HG03460 (cell line): ENCODE data around the gene NOXO1.

Source experiments
- ATAC-seq: cut with Tn5 transposase; IDR thresholded peaks from one replicate; pipeline ENCODE4 v1.9.1; 2021; ENCODE audit not compliant: unreplicated experiment

Gene NOXO1

DNA sequence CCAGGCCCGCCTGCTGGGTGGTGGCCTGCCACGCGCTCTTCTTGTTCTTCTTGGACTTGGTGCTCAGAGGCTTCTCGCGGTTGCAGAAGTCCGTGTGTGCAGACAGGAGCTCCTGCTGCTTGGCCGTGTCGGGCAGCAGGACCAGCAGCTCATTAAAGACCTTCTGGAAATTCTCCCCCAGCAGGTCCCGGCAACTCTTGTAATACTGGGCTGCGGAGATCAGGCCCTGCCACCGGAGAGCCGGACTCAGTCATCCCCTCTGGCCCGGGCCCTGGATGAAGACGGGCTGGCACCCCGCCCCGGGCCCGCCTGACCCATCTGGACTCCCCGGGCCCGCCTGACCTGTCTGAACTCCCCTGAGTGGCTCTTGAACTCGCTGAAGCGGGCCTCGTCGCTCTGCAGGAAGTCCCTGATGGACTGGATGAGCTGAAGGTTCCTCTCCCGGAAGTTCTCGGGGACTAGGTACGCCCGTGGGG lies 17.1 kb upstream of the NOXO1 start:
- no peak for ATAC-seq

DNA sequence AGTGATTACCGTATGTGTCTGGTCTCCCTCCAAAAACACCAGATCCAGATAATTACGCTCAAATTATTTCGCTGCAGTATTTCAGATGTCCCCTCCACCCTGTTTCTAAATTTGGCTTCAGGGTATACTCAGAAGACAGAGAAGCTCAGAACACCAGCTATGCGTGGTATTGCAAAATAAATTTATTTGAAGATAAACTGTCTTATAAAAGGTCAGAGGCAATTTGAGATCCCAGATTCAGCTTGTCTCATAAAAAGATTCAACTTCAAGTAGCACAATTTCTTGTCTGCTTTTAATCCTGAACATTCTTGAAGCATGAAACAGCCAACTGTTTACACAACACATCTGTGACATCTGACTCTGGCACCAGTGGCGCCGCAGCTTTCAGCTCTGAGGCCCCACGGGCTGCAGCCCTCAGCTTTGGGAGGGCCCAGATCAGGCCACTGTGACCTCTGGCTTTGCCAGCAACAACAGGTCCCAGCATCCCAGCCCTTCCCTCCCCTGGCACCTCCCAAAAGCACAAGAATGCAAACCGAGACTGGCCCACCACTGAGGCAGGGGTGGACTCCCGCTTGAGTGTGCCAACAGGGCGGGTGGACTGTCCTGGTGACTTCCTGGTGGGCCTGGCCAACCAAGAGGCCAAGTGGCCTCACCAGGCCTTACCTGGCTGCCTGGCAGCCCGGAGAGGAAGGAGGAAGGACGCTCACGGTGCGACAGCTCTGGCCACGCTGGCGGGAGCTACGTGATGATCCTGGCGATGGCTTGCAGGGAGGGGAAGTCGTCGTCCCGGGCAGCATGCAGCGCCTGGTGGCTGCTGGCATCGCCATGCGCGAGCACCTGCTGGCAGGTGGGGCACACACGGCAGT lies 16.5 kb upstream of the NOXO1 start:
- ATAC-seq: no peak

DNA sequence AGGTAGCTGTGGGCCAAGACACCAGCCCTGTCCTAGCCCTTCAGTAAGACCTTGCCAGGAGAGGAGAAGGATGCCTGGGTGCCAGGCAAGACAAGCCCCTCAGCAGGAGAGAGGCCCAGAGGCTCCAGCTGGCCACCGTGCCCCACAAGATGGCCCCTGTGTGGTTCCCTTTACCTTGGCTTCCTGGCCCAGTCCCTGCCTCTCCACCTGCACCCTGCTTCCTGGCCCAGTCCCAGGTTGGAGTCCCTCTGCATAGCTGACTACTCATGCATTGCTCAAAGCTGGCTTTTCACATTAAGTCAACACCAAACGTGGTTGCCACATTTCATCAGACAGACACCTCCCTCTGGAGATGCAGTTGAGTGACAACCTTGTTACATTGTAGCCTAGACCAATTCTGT lies 12.5 kb upstream of the NOXO1 start:
- no peak for ATAC-seq

DNA sequence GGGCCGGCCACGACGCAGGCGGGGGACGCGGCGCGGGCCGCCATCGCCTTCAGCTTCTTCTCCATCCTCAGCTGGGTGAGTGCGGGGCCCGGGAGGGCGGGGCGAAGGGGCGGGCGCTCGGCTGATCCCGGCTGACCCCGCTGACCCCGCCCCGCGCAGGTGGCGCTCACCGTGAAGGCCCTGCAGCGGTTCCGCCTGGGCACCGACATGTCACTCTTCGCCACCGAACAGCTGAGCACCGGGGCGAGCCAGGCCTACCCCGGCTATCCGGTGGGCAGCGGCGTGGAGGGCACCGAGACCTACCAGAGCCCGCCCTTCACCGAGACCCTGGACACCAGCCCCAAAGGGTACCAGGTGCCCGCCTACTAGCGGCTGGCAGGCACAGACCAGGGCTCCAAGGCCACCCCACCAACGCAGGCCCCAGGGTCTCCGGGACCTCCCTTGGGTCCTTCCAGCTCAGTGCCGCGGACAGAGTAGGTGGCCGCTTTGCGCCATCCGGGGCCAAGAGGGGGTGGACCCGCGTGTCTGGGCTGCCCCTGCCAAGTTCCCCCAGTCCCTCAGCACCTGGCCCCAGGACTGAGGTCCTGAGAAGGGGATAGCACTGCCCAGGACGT lies 11.5 kb upstream of the NOXO1 start:
- no peak for ATAC-seq

DNA sequence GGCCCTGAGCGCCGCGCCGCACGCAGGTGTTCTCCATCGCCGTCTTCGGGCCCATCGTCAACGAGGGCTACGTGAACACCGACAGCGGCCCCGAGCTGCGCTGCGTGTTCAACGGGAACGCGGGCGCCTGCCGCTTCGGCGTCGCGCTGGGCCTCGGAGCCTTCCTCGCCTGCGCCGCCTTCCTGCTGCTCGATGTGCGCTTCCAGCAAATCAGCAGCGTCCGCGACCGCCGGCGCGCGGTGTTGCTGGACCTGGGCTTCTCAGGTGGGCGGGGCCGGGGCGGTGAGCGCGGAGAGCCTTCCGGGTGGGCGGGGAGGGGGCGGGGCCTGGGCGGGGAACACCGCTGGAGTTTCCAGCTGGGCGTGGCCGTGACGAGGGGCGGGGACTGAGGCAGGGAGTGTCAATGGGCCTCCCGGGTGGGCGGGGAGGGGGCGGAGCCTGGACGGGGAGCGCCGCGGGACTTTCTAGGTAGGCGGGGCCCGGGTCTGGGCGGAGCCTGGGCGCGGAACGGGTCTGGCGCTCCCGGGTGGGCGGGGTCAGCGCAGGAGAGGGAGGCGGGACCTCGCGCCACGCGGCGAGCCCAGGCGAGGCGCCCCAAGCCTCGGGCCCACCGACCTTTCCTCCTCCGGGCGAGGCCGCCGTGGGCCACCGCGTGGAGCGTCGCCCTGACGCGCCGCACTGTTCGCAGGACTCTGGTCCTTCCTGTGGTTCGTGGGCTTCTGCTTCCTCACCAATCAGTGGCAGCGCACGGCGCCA lies 10.9 kb upstream of the NOXO1 start:
- ATAC-seq: peak; percentile 39

DNA sequence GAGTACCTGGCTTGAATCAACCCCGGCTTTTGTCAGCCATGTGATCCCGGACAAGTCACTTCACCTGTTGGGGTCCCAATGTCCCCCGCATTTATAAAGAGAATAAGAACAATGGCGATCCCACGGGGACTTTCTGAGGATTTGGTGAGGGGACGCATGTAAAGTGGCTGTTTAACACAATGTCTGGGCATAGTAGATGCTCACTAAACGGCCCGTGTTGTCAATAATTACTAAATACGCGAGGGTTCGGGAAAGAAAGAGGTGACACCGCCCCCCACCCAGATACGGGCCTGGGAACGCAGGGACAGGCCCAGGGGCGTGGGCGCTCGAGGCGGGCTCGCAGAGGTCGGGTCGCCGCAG lies 10.3 kb upstream of the NOXO1 start:
- no peak for ATAC-seq

DNA sequence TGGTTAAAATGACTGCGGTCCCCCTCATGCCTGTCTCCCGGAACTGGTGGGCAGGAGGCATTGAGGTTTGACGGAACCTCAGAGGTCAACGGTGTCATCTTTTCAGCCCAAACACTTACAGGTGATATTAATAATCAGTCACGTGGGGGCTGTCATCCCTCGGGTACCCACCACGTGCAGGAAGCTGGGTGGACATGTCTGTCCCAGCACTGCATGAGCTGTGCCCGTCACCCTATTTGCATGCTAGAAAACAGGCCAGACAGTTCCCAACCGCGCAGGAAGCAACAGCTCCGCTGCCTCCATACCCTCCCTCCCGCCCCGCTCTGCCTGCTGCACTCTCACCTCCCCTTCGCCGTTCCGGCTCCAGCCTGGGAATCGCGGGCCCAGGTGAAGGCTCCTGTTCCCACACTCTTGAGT lies 9.9 kb upstream of the NOXO1 start:
- ATAC-seq: no peak

DNA sequence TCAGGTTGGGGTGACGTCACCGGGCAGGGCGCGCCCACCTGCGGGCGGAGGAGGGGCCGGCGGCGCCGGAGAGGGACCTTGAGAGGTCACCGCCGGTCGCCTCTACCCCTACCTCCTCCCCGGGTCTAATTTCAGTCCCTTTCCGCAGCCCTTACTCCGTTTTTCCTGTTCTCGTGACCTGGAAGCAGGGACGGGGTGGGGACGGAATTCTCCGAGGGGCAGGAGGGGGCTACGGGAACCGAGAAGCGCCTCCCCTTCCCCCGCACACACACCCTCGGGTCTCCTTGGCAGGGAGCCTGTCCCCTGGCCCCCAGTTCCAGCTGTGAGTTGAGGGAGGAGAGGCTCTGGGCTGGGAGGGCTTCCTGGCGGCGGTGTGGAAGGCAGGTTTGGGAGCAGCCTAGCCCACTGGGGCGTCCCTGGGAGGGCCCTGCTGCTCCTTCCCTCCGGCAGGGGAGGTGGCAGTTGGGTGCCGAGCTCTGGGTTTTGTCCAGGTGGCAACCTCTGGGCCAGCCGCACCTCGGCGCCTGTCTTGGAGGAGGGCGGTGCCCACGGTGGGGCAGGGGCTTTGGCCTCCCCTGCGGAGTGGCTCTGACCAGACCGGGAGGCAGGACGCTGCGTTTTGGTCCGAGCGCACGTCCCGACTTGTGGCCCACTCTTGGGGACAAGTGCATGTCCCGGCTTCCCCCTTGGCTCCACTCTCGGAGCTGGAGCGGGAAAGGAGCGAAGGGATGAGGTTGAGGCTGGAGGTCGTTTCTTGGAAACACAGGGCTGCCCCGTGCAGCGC lies 9.3 kb upstream of the NOXO1 start:
- no peak for ATAC-seq

DNA sequence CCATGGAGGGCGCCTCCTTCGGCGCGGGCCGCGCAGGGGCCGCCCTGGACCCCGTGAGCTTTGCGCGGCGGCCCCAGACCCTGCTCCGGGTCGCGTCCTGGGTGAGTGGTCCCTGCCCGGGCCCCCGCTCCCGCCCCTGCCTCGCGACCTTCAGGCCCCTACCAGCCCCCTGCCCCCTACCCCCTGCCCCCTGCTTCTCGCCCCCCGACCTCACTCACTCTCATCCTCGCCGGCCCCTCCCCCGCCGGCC lies 8.8 kb upstream of the NOXO1 start:
- no peak for ATAC-seq

DNA sequence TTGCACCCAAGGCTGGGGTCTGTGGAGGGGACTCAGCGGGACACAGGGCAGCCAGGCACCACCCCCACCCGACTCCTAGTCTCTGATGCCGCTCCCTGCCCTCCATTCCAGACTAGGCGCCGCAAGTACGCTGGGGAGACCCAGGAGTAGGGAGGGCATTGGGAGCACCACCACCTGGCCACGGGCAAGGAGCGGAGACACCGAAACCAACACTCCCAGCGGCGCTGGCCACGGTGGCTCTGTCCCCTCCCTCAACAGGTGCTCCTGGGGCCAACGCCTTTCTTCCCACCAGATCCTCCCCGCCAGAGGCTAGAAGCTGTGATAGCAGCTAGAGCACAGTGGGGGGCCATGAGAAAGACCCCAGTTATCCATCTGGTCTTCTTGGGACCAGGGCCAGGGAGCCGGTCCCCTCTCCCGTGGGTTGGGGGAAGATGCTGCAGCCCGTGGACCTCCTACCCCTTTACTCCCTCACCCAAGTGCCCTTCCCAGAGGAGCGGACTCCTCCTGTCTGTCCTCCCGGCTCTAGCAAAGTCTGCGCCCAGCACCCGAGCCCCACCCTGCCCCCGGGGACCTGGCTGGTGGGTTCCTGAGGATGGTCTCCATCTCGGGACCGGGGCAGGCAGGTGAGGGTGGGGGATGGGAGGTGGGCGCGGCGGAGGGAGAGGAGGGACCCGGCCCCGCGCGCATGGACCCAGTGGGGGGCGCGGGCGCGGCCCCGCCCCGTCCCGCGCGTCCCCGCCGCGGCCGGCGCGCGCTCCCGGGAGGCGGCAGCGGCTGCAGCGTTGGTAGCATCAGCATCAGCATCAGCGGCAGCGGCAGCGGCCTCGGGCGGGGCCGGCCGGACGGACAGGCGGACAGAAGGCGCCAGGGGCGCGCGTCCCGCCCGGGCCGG lies 8.2 kb upstream of the NOXO1 start, which contains the start of gene SYNGR3:
Gene SYNGR3, plus strand, starts transcription at position 762 of the 892 bp plus-strand sequence. CDS start 133 bp downstream, outside the sequence.
- ATAC-seq: no peak

DNA sequence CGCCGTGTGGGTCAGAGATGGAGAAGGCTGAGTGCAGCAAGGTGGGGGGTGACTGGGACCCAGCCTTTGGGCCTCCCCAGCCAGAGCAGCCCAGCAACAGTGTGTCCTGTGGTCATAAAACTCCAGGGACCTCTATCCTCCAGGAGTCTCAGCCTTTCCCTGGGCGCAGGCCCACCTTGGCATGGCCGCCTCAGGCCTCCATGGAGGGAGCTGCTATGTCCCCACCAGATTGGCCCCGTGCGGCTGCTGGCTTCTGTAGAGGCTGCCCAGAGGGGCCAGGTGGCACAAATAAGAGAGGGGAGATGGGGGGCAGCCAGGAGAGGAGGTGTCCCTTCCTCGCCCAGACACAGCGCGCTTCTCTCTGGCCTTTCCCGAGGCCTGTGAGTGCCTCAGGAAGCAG lies 5.9 kb upstream of the NOXO1 start:
- no peak for ATAC-seq

DNA sequence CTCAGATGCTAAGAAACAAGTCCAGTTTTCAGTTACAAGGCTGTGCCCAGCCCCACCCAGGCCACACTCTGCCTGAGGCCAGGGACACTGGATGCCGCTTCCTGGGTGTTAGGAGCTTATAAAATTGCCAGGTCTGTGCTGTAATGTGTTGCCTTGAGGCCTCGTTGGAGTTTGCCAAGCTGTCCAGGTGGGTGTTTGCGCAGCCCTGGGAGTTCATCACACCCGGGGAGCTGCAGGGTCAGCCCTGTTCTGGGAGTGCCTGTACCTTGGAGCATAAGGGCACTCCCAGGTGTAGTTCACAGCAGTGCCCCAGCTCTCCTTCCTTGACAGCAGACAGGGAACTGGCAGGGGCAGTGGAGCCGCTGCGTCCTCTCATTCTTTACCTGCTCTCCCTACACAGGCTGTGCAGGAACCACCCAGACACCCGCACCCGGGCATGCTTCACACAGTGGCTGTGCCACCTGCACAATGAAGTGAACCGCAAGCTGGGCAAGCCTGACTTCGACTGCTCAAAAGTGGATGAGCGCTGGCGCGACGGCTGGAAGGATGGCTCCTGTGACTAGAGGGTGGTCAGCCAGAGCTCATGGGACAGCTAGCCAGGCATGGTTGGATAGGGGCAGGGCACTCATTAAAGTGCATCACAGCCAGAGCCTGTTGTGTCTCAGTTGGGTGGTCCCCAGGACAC lies 4.3 kb upstream of the NOXO1 start:
- ATAC-seq: no peak

DNA sequence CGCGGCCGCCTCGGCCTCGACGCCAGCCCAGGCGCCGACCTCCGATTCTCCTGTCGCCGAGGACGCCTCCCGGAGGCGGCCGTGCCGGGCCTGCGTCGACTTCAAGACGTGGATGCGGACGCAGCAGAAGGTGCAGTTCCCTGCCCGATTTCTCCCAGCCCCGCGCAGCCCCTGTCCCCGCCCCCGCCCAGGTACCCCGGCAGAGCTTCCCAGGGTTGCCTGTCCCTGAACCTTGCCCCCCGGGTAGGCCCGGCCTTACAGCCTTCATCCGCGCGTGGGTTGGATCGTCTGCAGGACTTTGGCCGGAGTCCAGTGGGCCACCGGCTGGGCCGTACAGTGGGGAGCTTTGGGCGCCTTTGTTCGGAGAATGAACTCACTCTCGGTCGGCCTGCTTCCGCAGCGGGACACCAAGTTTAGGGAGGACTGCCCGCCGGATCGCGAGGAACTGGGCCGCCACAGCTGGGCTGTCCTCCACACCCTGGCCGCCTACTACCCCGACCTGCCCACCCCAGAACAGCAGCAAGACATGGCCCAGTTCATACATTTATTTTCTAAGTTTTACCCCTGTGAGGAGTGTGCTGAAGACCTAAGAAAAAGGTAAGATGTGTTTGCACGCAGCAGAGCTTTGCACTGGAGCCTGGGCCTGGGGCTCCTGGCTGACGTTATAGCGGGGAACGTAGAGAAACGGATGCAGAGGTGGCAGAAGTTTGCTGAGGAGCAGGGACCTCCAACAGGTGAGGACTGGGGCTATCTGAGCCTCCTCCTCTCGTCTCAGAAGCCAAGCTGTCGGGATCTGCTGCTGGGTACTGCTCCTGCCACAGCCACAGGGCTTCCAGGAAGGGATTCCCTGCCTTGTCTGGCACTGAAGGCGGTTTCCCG lies 3.3 kb upstream of the NOXO1 start:
- no peak for ATAC-seq

DNA sequence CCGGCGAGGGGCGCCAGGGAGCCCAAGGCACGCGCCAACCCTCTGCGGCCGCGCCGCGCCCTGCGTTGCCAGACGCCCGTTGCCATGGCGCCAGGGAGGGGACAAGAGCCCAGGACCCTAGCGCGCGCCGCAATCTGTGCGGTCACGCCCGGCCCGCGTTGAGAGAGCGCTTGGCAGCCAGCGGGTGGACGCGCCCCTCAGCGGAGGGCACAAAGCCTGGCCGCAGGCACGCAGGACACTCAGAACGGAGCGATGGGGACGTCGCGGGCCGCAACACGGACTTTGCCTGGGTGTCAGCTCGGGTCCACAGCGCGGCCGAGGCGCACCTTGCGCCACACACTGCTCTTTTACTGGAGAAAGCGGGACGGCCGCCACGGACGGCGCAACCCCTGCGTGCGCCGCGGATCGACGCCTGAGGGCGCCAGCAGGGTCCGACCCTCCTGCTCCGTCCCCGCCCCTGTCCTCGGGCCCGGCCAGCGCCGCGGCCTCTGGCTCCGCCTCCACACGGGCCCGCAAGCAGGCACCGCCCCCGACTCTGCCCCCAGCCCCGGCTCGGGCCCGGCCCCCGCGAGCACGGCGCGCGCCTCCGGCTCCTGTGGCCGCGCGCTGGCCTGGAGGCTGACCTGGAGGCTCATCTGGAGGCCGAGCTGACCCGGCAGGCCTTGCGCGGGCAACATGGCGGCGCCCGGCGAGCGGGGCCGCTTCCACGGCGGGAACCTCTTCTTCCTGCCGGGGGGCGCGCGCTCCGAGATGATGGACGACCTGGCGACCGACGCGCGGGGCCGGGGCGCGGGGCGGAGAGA lies 2.5 kb upstream of the NOXO1 start, which contains the start of gene GFER:
Gene GFER, plus strand, starts transcription at position 650 of the 803 bp plus-strand sequence. Its CDS starts 26 bp downstream, at position 676.
- peak; percentile 66 for ATAC-seq

DNA sequence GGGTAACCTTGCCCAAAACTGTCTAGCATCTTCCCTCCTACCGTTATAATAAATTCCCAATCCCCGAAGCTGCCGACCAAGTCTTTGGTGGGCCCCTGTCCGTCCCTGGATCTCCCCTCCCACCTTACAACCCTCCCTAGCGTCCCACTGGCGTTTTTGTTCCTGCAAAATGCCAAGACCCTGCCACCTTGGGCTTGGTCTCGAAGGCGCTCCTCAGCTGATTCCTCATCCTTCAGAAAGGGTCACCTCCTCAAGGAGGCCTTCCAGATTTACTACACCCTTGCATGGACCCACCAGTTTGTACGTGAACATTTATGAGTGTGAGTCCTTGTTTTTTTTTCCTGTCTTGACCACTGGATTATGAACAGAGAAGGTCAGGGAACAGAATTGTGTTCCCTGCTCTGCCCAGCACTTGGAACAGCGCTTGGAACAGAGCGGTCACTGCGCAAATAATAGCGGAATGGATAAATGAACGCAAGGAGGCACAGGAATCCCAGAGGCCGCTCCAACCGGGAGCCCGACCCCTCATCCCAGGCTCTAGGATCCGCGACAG lies 1.8 kb upstream of the NOXO1 start:
- no peak for ATAC-seq

DNA sequence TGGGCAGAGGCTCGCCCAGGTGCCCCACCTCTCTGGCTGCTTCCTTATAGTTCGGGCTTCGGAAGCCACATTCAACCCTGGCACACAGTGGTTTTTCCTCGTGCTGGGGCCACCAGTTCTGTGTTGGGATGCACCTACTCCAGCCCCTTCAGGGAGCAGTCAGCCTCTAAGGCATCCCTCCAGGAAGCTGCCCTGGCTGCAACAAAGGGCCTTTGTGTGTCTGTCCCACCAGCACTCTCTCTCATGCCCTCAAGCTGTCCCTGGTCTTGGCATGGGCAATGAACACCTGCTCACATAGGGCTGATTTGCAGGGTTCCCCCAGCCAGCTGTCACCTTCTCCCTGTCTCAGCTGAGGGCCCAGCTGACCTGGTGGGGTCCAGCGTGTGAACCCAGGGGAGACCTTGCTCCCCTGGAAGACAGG lies 754 bp upstream of the NOXO1 start:
- ATAC-seq: no peak

DNA sequence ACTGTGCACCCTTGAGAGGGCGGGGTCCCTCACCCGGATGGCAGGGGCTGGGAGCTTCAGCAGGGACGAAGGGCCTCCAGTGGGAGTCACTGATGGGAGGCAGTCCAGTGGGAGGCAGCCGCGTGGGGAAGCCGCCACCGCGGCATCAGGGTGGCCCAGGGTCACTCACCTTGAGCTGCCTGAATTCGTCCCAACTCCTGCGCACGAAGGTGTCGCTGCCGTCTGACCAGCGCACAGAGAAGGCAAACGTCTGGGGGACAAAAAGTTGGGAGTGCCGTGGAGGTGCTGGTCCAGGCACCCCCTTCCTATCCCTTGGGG lies 540 bp downstream of the NOXO1 start:
- ATAC-seq: no peak
